ENCODE measurements around the gene TRAM1L1.

TRAM1L1 gene

DNA sequence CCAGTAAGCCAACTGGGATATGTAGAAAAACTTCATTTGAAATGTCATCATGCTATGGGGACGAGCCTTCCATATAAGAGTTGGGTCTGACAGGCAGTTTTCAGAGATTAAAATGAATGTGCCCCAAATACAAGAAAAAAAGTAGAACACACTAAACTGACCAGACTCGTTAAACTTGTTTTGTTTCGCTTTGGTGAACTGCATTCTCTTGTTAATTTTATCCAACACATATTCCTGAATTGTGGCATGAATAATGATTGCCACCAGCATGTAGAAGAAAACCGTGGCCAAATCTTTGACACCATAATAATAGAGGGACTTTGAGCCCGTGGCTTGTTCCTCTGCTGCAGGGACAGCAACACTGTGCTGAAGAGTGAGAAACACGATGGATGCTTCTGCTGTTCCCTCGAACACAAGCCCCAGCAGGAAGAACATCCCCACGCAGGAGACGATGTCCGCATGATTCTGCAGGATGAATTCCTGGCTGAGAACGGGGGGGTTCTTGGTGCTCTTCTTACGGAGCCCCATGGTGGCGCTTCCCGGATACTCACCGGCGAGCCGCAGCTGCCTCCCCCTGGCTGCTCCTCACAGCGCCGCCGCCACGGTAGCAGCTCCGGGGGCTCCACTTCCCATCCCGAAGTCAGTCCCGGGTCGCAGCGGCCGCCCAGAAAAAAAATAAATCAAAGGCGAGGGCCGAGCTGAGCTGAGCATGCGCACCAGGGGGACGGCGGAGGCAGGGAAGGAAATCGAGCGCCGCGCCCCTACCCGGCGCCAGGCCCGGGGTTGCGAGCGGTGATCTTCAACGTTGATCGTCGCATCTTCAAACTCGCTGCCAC lies at the start of gene TRAM1L1:
TRAM1L1 (minus strand) TSS at position 711 of the 836 bp plus-strand sequence; CDS start at position 528, 183 bp downstream.
- no peak for DNase-seq

DNA sequence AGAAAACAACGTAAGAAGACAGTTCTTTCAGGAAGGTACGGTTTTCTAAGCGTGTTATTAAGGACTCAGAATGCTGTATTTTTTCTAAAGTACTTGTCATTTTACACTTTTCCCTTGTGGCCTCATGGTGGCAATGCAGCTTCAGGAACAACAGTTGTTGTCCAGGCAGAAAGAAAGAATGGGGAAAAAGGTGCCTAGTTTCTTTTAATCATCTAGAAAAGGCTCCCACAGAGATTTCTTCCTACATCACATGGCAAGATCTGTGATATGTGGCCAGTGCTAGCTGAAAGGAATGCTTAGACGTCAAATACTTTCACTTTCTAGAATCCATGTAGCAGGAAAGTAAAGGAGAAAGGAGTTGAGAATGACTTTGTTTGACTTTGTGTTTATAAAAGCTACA lies 49.0 kb upstream of the TRAM1L1 start:
- no peak for DNase-seq

DNA sequence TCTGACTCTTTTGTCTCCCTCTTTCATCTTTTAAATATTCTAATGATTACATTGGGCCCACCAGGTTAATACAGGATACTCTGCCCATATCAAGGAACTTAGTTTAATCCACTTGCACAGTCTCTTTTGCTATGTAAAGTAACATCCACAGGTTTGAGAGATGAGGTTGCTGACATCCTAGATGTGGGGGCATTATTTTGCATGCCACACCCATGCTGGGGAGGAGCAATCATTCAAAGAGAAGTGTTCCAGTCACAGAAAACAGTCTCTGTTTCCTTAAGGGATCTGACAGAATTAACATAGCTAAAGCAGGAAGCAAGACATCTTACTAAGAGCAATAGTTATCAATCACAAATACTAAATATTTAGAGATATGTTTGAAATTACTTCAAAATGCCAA lies 11.5 kb upstream of the TRAM1L1 start:
- no peak for DNase-seq

DNA sequence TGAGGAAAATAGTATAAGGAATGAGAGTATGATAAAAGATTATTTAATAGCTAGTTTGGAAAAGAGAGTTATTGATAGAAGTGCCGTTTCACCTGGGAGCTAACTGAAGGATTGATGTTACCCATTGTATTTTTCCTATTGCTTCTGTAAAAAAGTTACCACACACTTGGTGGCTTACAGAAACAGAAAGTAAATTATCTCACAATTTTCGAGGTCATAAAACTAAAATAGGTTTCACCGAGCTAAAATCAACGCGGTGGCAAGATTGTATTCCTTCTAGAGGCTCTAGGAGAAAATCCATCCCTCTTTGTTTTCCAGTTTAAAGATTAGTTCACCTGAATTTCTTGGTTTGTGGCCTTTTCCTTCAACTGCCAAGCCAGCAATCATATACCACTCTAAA lies 11.1 kb upstream of the TRAM1L1 start:
- no peak for DNase-seq

DNA sequence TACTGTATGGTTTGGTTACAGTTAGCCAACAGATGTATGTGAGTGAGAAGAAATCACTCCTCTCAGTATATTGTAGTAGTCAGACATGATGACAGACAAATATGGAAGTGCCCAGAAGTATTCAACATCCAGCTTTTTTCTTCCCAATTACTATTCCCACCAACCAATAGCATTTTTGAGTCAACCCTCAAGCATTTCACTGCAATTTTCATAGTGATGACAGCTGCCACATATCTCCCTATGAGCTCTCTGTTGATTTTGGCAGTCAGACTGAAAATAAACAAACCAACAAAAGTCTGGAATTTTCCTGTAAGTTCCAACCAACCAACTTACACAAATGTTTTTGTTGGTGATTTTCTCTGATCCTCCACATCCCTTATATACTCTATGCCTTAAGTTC lies 8.2 kb upstream of the TRAM1L1 start:
- DNase-seq: no peak

DNA sequence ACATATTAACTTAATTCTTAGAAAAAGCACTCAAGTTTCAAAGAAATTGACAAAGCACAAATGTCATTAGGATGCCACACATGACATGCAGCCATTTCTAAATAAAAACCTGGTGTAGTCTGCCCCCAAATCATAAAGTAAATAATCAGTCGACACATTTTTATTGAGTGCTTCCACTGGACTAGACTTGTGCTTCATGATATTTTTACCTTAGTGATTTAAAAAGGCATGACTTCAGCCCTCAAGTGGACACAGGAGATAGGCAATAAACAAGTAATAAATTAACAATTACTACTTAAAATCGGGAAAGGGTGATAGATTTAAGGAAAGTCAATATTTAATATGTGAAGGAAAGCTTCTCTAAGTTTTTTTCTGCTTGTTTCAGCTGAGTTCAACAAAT lies 7.6 kb downstream of the TRAM1L1 start:
- DNase-seq: no peak

DNA sequence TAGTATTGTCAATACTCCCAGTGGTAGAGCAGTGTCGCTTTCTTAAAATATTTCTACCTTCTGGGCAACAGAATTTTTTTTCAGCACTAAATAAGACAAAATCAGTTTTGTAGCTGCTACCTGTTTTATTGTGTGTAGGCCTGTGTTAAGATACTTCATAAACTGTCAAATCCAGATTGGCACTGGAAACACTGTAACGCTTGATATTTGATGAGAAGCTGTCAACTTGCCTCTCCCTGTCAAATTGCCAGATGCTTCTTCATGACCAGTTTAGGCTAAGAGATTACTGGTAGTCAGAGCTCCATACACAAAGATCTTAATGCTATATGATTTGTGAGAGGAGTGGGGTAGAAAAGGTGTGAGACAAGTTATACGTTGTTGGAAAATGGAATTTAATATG lies 17.3 kb downstream of the TRAM1L1 start:
- DNase-seq: no peak

DNA sequence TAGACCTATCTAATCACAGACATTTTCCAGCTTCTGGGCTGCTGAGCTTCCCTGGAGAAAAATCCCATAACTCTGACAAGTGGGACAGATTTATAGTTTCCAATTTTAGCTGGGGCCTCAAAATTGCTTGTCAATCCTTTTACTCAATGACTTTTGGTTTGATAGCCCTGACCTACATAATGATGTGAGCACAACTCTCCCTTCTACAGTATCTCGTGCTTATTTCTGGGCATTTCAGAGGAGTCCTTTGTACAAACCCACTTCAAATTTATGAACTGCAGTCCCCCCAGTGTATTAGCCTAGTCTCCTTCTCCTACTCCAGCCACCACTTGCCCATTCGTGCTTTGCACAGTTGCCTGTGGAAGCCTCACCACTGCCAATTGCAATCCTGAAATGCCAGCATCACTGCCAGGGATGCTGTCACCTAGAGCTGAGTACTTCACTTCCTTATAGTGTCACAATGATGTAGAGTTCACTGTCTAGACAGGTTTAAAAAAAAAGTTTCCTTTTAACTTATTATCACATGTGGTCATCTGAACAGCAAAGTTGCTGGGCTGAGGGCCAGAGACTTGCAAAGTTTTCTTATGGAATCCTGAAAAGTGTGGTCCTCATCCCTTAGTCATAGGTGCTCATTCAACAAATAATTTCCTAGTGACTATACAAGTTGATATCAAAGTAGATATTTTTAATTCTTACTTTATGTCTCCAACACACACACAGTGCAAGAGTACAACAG lies 21.2 kb downstream of the TRAM1L1 start:
- DNase-seq: no peak

DNA sequence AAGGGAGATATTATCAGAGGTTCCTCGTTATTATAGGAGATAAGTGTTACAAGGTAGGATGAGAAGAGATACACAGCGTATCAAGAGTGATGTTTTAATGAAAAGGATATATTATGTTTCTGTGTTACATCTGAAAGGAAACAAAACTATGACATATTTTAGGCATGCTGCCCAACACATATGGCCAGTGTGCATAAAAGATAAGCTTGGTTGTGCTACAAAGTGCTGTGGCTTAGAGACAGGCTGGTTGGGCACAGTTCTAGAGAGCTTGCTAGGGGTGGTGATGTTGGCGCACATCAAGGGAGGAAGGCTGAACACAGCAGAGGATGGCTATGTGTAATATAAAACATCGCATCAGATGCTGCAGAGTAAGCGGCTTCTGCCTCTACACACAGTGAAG lies 42.4 kb downstream of the TRAM1L1 start:
- DNase-seq: no peak

Data from NCI-H187 treated with DMSO at 0.1 percent for 48 hours (cell line).